GM12864 (cell line): ENCODE measurements around the gene CNTN2.

Source experiments
- DNase-seq: peaks from one replicate; pipeline ENCODE4 v3.0.0-alpha.2; 2011; ENCODE audit warnings: low read depth
- H3K4me3 ChIP-seq: 2 replicates; pipeline ENCODE4 v1.5.1; 2011; ENCODE audit warnings: mild to moderate bottlenecking, low read depth, low read length, control low read depth
- CTCF ChIP-seq: IDR thresholded peaks from 2 replicates; pipeline ENCODE4 v1.5.1; 2011; ENCODE audit warnings: low read depth, mild to moderate bottlenecking, moderate library complexity, low read length, control low read depth, inconsistent platforms; ENCODE audit errors: missing control alignments

Gene CNTN2

GRCh38 chr1:205084360-205084759, 41.3 kb downstream of the CNTN2 start, which contains the start of gene TMEM81:
TSS of gene TMEM81 (minus strand) at chr1:205084460. CDS start at chr1:205084320, 140 bp downstream.
- no peak for TF ChIP-seq CTCF
- no peak within 1 kb of the TSS for H3K4me3 ChIP-seq
- DNase-seq = no peak

GRCh38 chr1:205088341-205088740, 45.3 kb downstream of the CNTN2 start:
- no peak overlapping the region for H3K4me3 ChIP-seq
- DNase-seq = no peak
- TF ChIP-seq CTCF = no peak

GRCh38 chr1:205091043-205091740, 48.2 kb downstream of the CNTN2 start:
- DNase-seq = no peak
- no peak for TF ChIP-seq CTCF
- no peak overlapping the region for H3K4me3 ChIP-seq

GRCh38 chr1:205095422-205095821, 52.4 kb downstream of the CNTN2 start:
- no peak for TF ChIP-seq CTCF
- no peak for DNase-seq
- H3K4me3 ChIP-seq = no peak overlapping the region

- no peak overlapping the region for H3K4me3 ChIP-seq
- TF ChIP-seq CTCF = no peak
- no peak for DNase-seq
Observed at GRCh38 chr1:205098242-205098641, 55.2 kb downstream of the CNTN2 start.

GRCh38 chr1:205102404-205102803, 59.4 kb downstream of the CNTN2 start:
- DNase-seq = no peak
- TF ChIP-seq CTCF = no peak
- no peak overlapping the region for H3K4me3 ChIP-seq

GRCh38 chr1:205107327-205107726, 64.3 kb downstream of the CNTN2 start:
- H3K4me3 ChIP-seq = no peak overlapping the region
- TF ChIP-seq CTCF = no peak
- DNase-seq = no peak
